CD8-positive, alpha-beta memory T cell (primary cell): ENCODE measurements around the gene ANKAR. TPM values are rescaled to one million over a fixed set of nuclear protein-coding genes. Genes with fewer than 3 reads are reported as not detected.

ENCODE experiments used
- CTCF ChIA-PET: fragments of 350-600 bp; sonication (Branson Sonifier 250); formaldehyde crosslinking; loops from one replicate; lab custom pipeline; 2021; ENCODE audit warnings: antibody characterized with exemption; lab: Charles Lee
- POLR2A ChIA-PET: fragments of 350-600 bp; sonication (Branson Sonifier 250); formaldehyde crosslinking; loops from one replicate; lab custom pipeline; 2021; ENCODE audit warnings: antibody characterized with exemption; lab: Charles Lee
- DNase-seq, 5 donors: peaks; one replicate each; pipeline versions ENCODE4 v3.0.0 to v3.0.0-alpha.2; 2020 to 2022; ENCODE audit warnings: mixed read lengths in 1 of 5
- H3K27ac ChIP-seq: one replicate; pipeline ENCODE4 v1.7.0; 2013; ENCODE audit warnings: low read depth, mild to moderate bottlenecking, low read length, moderate library complexity
- H3K27me3 ChIP-seq: 2 replicates; pipeline ENCODE4 v1.7.0; 2013; ENCODE audit warnings: low read length, mild to moderate bottlenecking; ENCODE audit not compliant: insufficient read depth, poor library complexity, severe bottlenecking
- H3K36me3 ChIP-seq: 2 replicates; pipeline ENCODE4 v1.7.0; 2013; ENCODE audit warnings: mild to moderate bottlenecking, low read length, moderate library complexity; ENCODE audit not compliant: insufficient read depth
- H3K4me1 ChIP-seq: 2 replicates; pipeline ENCODE4 v1.7.0; 2013; ENCODE audit warnings: mild to moderate bottlenecking, low read length, moderate library complexity; ENCODE audit not compliant: insufficient read depth
- H3K4me3 ChIP-seq: 2 replicates; pipeline ENCODE4 v1.7.0; 2013; ENCODE audit warnings: mild to moderate bottlenecking, low read length
- H3K9me3 ChIP-seq: 2 replicates; pipeline ENCODE4 v1.7.0; 2013; ENCODE audit warnings: mild to moderate bottlenecking, low read length
- H3K27ac Mint-ChIP-seq, 8 donors: one replicate each; pipeline ENCODE4 v1.8.0; 2020 to 2021; ENCODE audit warnings: mixed read lengths in 8 of 8, mild to moderate bottlenecking in 6 of 8, inconsistent platforms in 3 of 8, moderate library complexity in 3 of 8
- H3K27me3 Mint-ChIP-seq, 2 donors: one replicate each; pipeline ENCODE4 v1.8.0; 2020 to 2021; ENCODE audit warnings: mixed read lengths in 2 of 2, mild to moderate bottlenecking in 1 of 2, moderate library complexity in 1 of 2
- H3K36me3 Mint-ChIP-seq, 3 donors: one replicate each; pipeline ENCODE4 v1.8.0; 2020 to 2021; ENCODE audit warnings: mixed read lengths in 3 of 3, inconsistent platforms in 1 of 3, mild to moderate bottlenecking in 1 of 3
- H3K4me1 Mint-ChIP-seq, 3 donors: one replicate each; pipeline ENCODE4 v1.8.0; 2020 to 2021; ENCODE audit warnings: mixed read lengths in 3 of 3, inconsistent platforms in 1 of 3, mild to moderate bottlenecking in 1 of 3
- H3K4me3 Mint-ChIP-seq, 7 donors: one replicate each; pipeline ENCODE4 v1.8.0; 2020 to 2021; ENCODE audit warnings: mixed read lengths in 7 of 7, mild to moderate bottlenecking in 6 of 7, moderate library complexity in 4 of 7, inconsistent platforms in 2 of 7
- H3K9me3 Mint-ChIP-seq, 5 donors: one replicate each; pipeline ENCODE4 v1.8.0; 2020 to 2022; ENCODE audit warnings: mixed read lengths in 5 of 5, mild to moderate bottlenecking in 3 of 5, moderate library complexity in 2 of 5, inconsistent platforms in 1 of 5
- polyA plus RNA-seq: library from polyadenylated mRNA; unstranded; fragments of 300-500 nt; fragmentation: Illumina TruSeq; gene quantifications from one replicate; pipeline ENCODE4 v1.2.3, GENCODE V29; 2021
- total RNA-seq, 2 experiments: library from RNA; stranded (reverse); gene quantifications; one replicate each; pipeline ENCODE4 v1.2.3, GENCODE V29; 2021

ANKAR gene
- total RNA-seq = 1 to 10 TPM; 3.2 to 3.3 TPM
- polyA plus RNA-seq = 4.5 TPM

GRCh38 chr2:189674374-189675112 lies at the start of gene ANKAR:
ANKAR (plus strand) TSS chr2:189674670; CDS start chr2:189676491, 1,821 bp downstream.
- peak; percentile 74 to 87 (median 83) for DNase-seq
- H3K27me3 Mint-ChIP-seq = no peaks in the 10 kb centered on the region
- peak within 1 kb of the TSS; percentile 77 for H3K27ac ChIP-seq
- no peaks in the 10 kb centered on the region for H3K9me3 ChIP-seq
- CTCF ChIA-PET = interaction anchor here (1.0 to 5.4 kb wide), 13 partner anchors 10 to 88 kb away, joined by 3 to 76 read pairs (median 4); partner anchors contain the start of genes ASNSD1 and OSGEPL1
- POLR2A ChIA-PET = interaction anchor here (0.6 to 4.5 kb wide), 3 partner anchors 13 to 398 kb away, joined by 3 to 22 read pairs (median 4); partner anchors contain the start of genes ASNSD1 and OSGEPL1
- H3K36me3 Mint-ChIP-seq = peaks cover 10 to 36% (median 19%) of the 10 kb centered on the region in 3 donors
- H3K4me1 Mint-ChIP-seq = peaks cover 42 to 51% (median 46%) of the 10 kb centered on the region in 3 donors
- H3K27me3 ChIP-seq = no peaks in the 10 kb centered on the region
- H3K4me1 ChIP-seq = peaks cover 18% of the 10 kb centered on the region
- peak within 1 kb of the TSS; percentile 92 to 99 (median 96) for H3K4me3 Mint-ChIP-seq
- peaks cover 7% of the 10 kb centered on the region for H3K36me3 ChIP-seq
- H3K4me3 ChIP-seq = peak within 1 kb of the TSS; percentile 69
- H3K9me3 Mint-ChIP-seq = peaks cover 0 to 7% (median 3%) of the 10 kb centered on the region in 5 donors
- H3K27ac Mint-ChIP-seq = peak within 1 kb of the TSS; percentile 96 to 100 (median 99)

- H3K27me3 Mint-ChIP-seq = no peaks in the 10 kb centered on the region
- ChIA-PET POLR2A (no interaction called here), CTCF (no interaction called here)
These were observed 48.8 kb upstream of the ANKAR start for GRCh38 chr2:189625636-189626035.

GRCh38 chr2:189627789-189628188 lies 46.7 kb upstream of the ANKAR start:
- peaks cover 0 to 6% (median 0%) of the 10 kb centered on the region in 3 donors for H3K4me1 Mint-ChIP-seq

More at GRCh38 chr2:189625636-189626035, 48.8 kb upstream of the ANKAR start:
- peaks cover 0 to 4% (median 3%) of the 10 kb centered on the region in 3 donors for H3K36me3 Mint-ChIP-seq
- Histone ChIP-seq H3K4me1 (peaks cover 8% of the 10 kb centered on the region), H3K4me3 (no peak overlapping the region), H3K9me3 (no peaks in the 10 kb centered on the region), H3K27me3 (no peaks in the 10 kb centered on the region), H3K27ac (no peak overlapping the region), H3K36me3 (no peaks in the 10 kb centered on the region)
- no peak overlapping the region for H3K27ac Mint-ChIP-seq
- DNase-seq = no peak
- H3K4me1 Mint-ChIP-seq = peaks cover 0 to 12% (median 0%) of the 10 kb centered on the region in 3 donors
- H3K4me3 Mint-ChIP-seq = no peak overlapping the region
- H3K9me3 Mint-ChIP-seq = no peaks in the 10 kb centered on the region

GRCh38 chr2:189628817-189629530 lies 45.5 kb upstream of the ANKAR start:
- Mint-ChIP-seq H3K4me3 (no peak overlapping the region), H3K27me3 (no peaks in the 10 kb centered on the region), H3K36me3 (peaks cover 0 to 4% (median 3%) of the 10 kb centered on the region in 3 donors), H3K4me1 (peaks cover 0 to 6% (median 0%) of the 10 kb centered on the region in 3 donors), H3K27ac (no peak overlapping the region), H3K9me3 (no peaks in the 10 kb centered on the region)
- no peak for DNase-seq
- Histone ChIP-seq H3K36me3 (no peaks in the 10 kb centered on the region), H3K4me1 (peaks cover 8% of the 10 kb centered on the region), H3K27ac (no peak overlapping the region), H3K27me3 (no peaks in the 10 kb centered on the region), H3K4me3 (no peak overlapping the region), H3K9me3 (no peaks in the 10 kb centered on the region)
- ChIA-PET CTCF (interaction anchor here (1.1 to 1.4 kb wide), 2 partner anchors 14 to 30 kb away, joined by 3 read pairs; no protein-coding TSS in a partner anchor), POLR2A (no interaction called here)

More at GRCh38 chr2:189627789-189628188, 46.7 kb upstream of the ANKAR start:
- DNase-seq = no peak
- Histone ChIP-seq H3K4me1 (peaks cover 8% of the 10 kb centered on the region), H3K27me3 (no peaks in the 10 kb centered on the region), H3K36me3 (no peaks in the 10 kb centered on the region), H3K4me3 (no peak overlapping the region), H3K9me3 (no peaks in the 10 kb centered on the region), H3K27ac (no peak overlapping the region)
- Mint-ChIP-seq H3K27ac (no peak overlapping the region), H3K4me3 (no peak overlapping the region), H3K9me3 (no peaks in the 10 kb centered on the region), H3K27me3 (no peaks in the 10 kb centered on the region), H3K36me3 (peaks cover 0 to 4% (median 3%) of the 10 kb centered on the region in 3 donors)
- ChIA-PET POLR2A (no interaction called here), CTCF (interaction anchor here (1.3 kb wide), 1 partner anchor 10 kb away, joined by 5 read pairs; no protein-coding TSS in a partner anchor)

GRCh38 chr2:189629531-189630453 lies 44.7 kb upstream of the ANKAR start:
- H3K4me3 ChIP-seq = no peak overlapping the region
- no peak overlapping the region for H3K27ac ChIP-seq
- Mint-ChIP-seq H3K36me3 (peaks cover 0 to 4% (median 3%) of the 10 kb centered on the region in 3 donors), H3K27me3 (no peaks in the 10 kb centered on the region), H3K27ac (no peak overlapping the region), H3K9me3 (no peaks in the 10 kb centered on the region), H3K4me3 (no peak overlapping the region), H3K4me1 (no peaks in the 10 kb centered on the region)
- DNase-seq = no peak
- CTCF ChIA-PET = interaction anchor here (1.1 to 1.4 kb wide), 2 partner anchors 13 to 30 kb away, joined by 3 read pairs; no protein-coding TSS in a partner anchor
- no peaks in the 10 kb centered on the region for H3K27me3 ChIP-seq
- H3K9me3 ChIP-seq = no peaks in the 10 kb centered on the region
- H3K36me3 ChIP-seq = no peaks in the 10 kb centered on the region
- POLR2A ChIA-PET = no interaction called here
- peaks cover 8% of the 10 kb centered on the region for H3K4me1 ChIP-seq

DNA sequence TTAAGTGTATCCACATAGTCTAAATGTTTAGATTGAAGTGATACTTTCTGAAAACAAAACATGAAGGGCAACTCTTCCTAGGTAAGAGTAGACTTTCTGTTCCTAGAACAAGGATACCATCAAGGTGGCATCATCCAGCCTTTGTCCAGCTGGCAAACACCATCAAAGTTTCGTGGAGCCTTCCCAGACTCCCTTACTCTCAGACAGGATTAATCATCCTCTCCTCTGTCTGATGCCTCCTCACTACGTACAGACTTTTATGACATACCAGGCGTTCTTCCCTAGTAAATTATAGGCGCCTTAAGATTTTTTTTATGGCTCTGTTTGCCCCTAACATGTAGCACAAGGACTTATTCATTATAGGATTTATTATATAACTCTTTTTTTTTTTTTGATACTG lies 42.6 kb upstream of the ANKAR start:
- Histone ChIP-seq H3K36me3 (no peaks in the 10 kb centered on the region), H3K4me1 (no peaks in the 10 kb centered on the region), H3K9me3 (no peaks in the 10 kb centered on the region), H3K27ac (no peak overlapping the region), H3K27me3 (no peaks in the 10 kb centered on the region), H3K4me3 (no peak overlapping the region)
- no peaks in the 10 kb centered on the region for H3K4me1 Mint-ChIP-seq
- no peaks in the 10 kb centered on the region for H3K27me3 Mint-ChIP-seq
- H3K27ac Mint-ChIP-seq = no peak overlapping the region
- no peak for DNase-seq
- H3K9me3 Mint-ChIP-seq = no peaks in the 10 kb centered on the region
- H3K4me3 Mint-ChIP-seq = no peak overlapping the region
- ChIA-PET CTCF (interaction anchor here (1.3 kb wide), 1 partner anchor 11 kb away, joined by 3 read pairs; no protein-coding TSS in a partner anchor), POLR2A (no interaction called here)
- H3K36me3 Mint-ChIP-seq = peaks cover 0 to 4% (median 0%) of the 10 kb centered on the region in 3 donors

DNA sequence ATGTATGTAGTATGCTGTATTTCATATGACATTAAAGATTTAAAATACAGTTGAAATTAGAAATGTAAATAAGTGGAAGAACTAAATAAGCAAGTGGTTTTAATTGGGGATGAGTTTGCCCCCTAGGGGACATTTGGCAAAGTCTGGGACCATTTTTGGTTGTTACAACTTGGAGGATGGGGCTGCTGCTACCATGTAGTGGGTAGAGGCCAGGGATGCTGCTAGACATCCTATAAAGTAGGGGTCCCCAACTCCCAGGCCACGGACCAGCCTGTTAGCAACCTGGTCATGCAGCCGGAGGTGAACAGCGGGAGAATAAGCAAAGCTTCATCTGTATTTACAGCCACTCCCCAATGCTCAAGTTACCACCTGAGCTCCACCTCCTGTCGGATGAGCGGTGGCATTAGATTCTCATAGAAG lies 41.1 kb upstream of the ANKAR start:
- ChIA-PET POLR2A (interaction anchor here (0.5 kb wide), 1 partner anchor 1245 kb away, joined by 3 read pairs; no protein-coding TSS in a partner anchor), CTCF (no interaction called here)
- no peaks in the 10 kb centered on the region for H3K27me3 Mint-ChIP-seq
- no peak overlapping the region for H3K4me3 Mint-ChIP-seq
- peaks cover 0 to 4% (median 3%) of the 10 kb centered on the region in 3 donors for H3K4me1 Mint-ChIP-seq
- no peak overlapping the region for H3K4me3 ChIP-seq
- H3K36me3 Mint-ChIP-seq = peaks cover 0 to 2% (median 0%) of the 10 kb centered on the region in 3 donors
- no peaks in the 10 kb centered on the region for H3K9me3 Mint-ChIP-seq
- no peak overlapping the region for H3K27ac ChIP-seq
- peak in 1 of 5 donors; percentile 10 for DNase-seq
- no peaks in the 10 kb centered on the region for H3K4me1 ChIP-seq
- no peaks in the 10 kb centered on the region for H3K9me3 ChIP-seq
- H3K36me3 ChIP-seq = no peaks in the 10 kb centered on the region
- no peaks in the 10 kb centered on the region for H3K27me3 ChIP-seq
- H3K27ac Mint-ChIP-seq = no peak overlapping the region
